Spleen (tissue), 11 donors: ENCODE results near the gene IFIT2. TPM values are rescaled to one million over a fixed set of nuclear protein-coding genes. Genes with fewer than 3 reads are reported as not detected.
"Not testable (repeated sequence)": the region's sequence is repeated elsewhere in the genome, so short reads cannot be mapped to it uniquely, and the experiment has no call there.

Experiments used
- DNase-seq: peaks from one replicate; pipeline ENCODE4 v3.0.0-alpha.2; 2020
- H3K27ac ChIP-seq, 8 donors: fragments of 200-600 bp; sonication (generic) in 7 of 8; 1 replicate in 4 of 8; 2 replicates in 4 of 8; pipeline versions ENCODE4 v1.5.0 to v1.8.0; 2016 to 2021; ENCODE audit warnings: inconsistent platforms in 4 of 8, mild to moderate bottlenecking in 4 of 8, moderate library complexity in 1 of 8
- H3K27me3 ChIP-seq, 7 donors: fragments of 200-600 bp; sonication (generic) in 6 of 7; replicated peaks in 1 of 7; 1 replicate in 4 of 7; 2 replicates in 3 of 7; pipeline versions ENCODE4 v1.5.0 to v1.8.0; 2016 to 2021; ENCODE audit warnings: inconsistent platforms in 3 of 7, mild to moderate bottlenecking in 1 of 7
- H3K36me3 ChIP-seq, 6 donors: fragments of 200-600 bp; sonication (generic) in 5 of 6; 1 replicate in 4 of 6; 2 replicates in 2 of 6; pipeline versions ENCODE4 v1.5.0 to v1.8.0; 2016 to 2021; ENCODE audit warnings: inconsistent platforms in 2 of 6
- H3K4me1 ChIP-seq, 6 donors: fragments of 200-600 bp; sonication (generic) in 5 of 6; 1 replicate in 3 of 6; 2 replicates in 3 of 6; pipeline versions ENCODE4 v1.5.0 to v1.8.0; 2016 to 2021; ENCODE audit warnings: inconsistent platforms in 3 of 6
- H3K4me3 ChIP-seq, 8 donors: fragments of 200-600 bp; sonication (generic) in 7 of 8; 1 replicate in 4 of 8; 2 replicates in 4 of 8; pipeline versions ENCODE4 v1.5.0 to v1.8.0; 2016 to 2021; ENCODE audit warnings: inconsistent platforms in 4 of 8, mild to moderate bottlenecking in 4 of 8, moderate library complexity in 2 of 8
- H3K9me3 ChIP-seq, 8 donors: fragments of 200-600 bp; sonication (generic) in 7 of 8; 1 replicate in 4 of 8; 2 replicates in 4 of 8; pipeline versions ENCODE4 v1.5.0 to v1.8.0; 2016 to 2021; ENCODE audit warnings: inconsistent platforms in 4 of 8
- CTCF ChIP-seq, 11 experiments: fragments of 200-600 bp in 7 of 11; fragments of 450-650 bp in 4 of 11; sonication (generic) in 4 of 11; IDR thresholded peaks in 8 of 11; conservative IDR thresholded peaks in 3 of 11; 1 replicate in 7 of 11; 2 replicates in 4 of 11; pipeline versions ENCODE4 v1.4.0 to v1.8.0; 2016 to 2021; ENCODE audit warnings: antibody characterized with exemption in 11 of 11, inconsistent platforms in 4 of 11, mild to moderate bottlenecking in 1 of 11
- POLR2A ChIP-seq, 3 donors: fragments of 450-650 bp; IDR thresholded peaks; one replicate each; pipeline ENCODE4 v1.5.1; 2017; ENCODE audit warnings: antibody characterized with exemption in 3 of 3, mild to moderate bottlenecking in 1 of 3
- POLR2AphosphoS5 ChIP-seq, 3 donors: sonication (generic); formaldehyde crosslinking; IDR thresholded peaks; one replicate each; pipeline ENCODE4 v1.5.1; 2017; ENCODE audit warnings: antibody characterized with exemption in 3 of 3
- WGBS, 5 donors: extraction: QIAGEN DNeasy Blood & Tissue Kit in 3 of 5; methylation state at CpG; one replicate each; pipeline versions ENCODE4 v1.1.5 to v1.1.7; 2013 to 2018; 5-methylcytosine and 5-hydroxymethylcytosine counted together
- intact Hi-C: fragments of 100-400 bp; cut with DNase I; formaldehyde crosslinking; loops from one replicate; pipeline ENCODE4 v1.15.0; 2023; ENCODE audit warnings: low total_unique reads
- polyA plus RNA-seq, 3 donors: library from polyadenylated mRNA; stranded (reverse); fragments of 200-250 nt; gene quantifications; one replicate each; pipeline ENCODE4 v1.2.1, GENCODE V29; 2013
- total RNA-seq, 7 donors: library from RNA; depleted of rRNA in 3 of 7; stranded (reverse); fragments of >200 nt in 3 of 7; fragmentation: NEBNext Ultra II Directional in 4 of 7; extraction: Animal tissue kit (Norgen Biotek cat#: 25700) in 4 of 7; gene quantifications; one replicate each; pipeline versions ENCODE4 v1.1.0 to v1.2.1, GENCODE V29; 2016 to 2021
- donor health status: healthy with polysubstance abuse.
- donor health status: DM: no; HTN: no; CAD: no; lungs with moderate emphysema.
- donor health status: DM: no; HTN: no; CAD: no.
- donor health status: Bipolar disorder and iron deficiency.
- donor health status: healthy.
- donor health status: DM: no; HTN: no; CAD: no.
- donor health status: DM: yes; HTN: yes; CAD: no.

The IFIT2 gene
- total and polyA plus RNA-seq, 10 donors: 6.1 to 22.2 (median 15.9) TPM

GRCh38 chr10:89309156-89310055 lies 7.6 kb downstream of the IFIT2 start:
- DNase-seq: no peak
- H3K36me3 ChIP-seq: peaks cover 0 to 44% (median 25%) of the 10 kb centered on the region in 6 donors
- WGBS, 5 donors: 88 to 97% (median 94%) methylated on average over 7 of the region's 7 CpGs
- no peak overlapping the region for H3K4me3 ChIP-seq
- TF ChIP-seq CTCF (IDR thresholded peaks at IDR 0.05 in 8 of 11, conservative IDR thresholded peaks at IDR 0.05 in 3 of 11) (no peak), POLR2AphosphoS5 (IDR thresholded peaks at IDR 0.05) (no peak), POLR2A (IDR thresholded peaks at IDR 0.05) (no peak)
- H3K27me3 ChIP-seq: no peaks in the 10 kb centered on the region
- no peaks in the 10 kb centered on the region for H3K9me3 ChIP-seq
- H3K27ac ChIP-seq: no peak overlapping the region
- H3K4me1 ChIP-seq: peaks cover 0 to 12% (median 3%) of the 10 kb centered on the region in 6 donors
- intact Hi-C loops: no loop called here

GRCh38 chr10:89310056-89310893 lies 8.4 kb downstream of the IFIT2 start:
- TF ChIP-seq CTCF (IDR thresholded peaks at IDR 0.05 in 8 of 11, conservative IDR thresholded peaks at IDR 0.05 in 3 of 11): no peak
- no peak for TF ChIP-seq POLR2AphosphoS5 (IDR thresholded peaks at IDR 0.05)
- TF ChIP-seq POLR2A (IDR thresholded peaks at IDR 0.05): no peak
- Histone ChIP-seq H3K27me3 (no peaks in the 10 kb centered on the region), H3K27ac (no peak overlapping the region), H3K36me3 (peaks cover 0 to 44% (median 25%) of the 10 kb centered on the region in 6 donors), H3K9me3 (no peaks in the 10 kb centered on the region), H3K4me1 (peaks cover 0 to 3% (median 0%) of the 10 kb centered on the region in 6 donors), H3K4me3 (no peak overlapping the region)
- no peak for DNase-seq
- intact Hi-C loops: no loop called here
- WGBS, 5 donors: 69 to 93% (median 85%) methylated on average over 2 of the region's 2 CpGs

- peaks cover 0 to 19% (median 6%) of the 10 kb centered on the region in 6 donors for H3K36me3 ChIP-seq
- no peaks in the 10 kb centered on the region for H3K4me1 ChIP-seq
- no peaks in the 10 kb centered on the region for H3K27me3 ChIP-seq
- no peak for DNase-seq
- WGBS, 5 donors: 76 to 94% (median 87%) methylated on average over 1 of the region's 1 CpG
- H3K9me3 ChIP-seq: no peaks in the 10 kb centered on the region
- H3K27ac ChIP-seq: no peak overlapping the region
- H3K4me3 ChIP-seq: no peak overlapping the region
- intact Hi-C loops: no loop called here
- TF ChIP-seq POLR2A (IDR thresholded peaks at IDR 0.05): no peak
- no peak for TF ChIP-seq POLR2AphosphoS5 (IDR thresholded peaks at IDR 0.05)
- no peak for TF ChIP-seq CTCF (IDR thresholded peaks at IDR 0.05 in 8 of 11, conservative IDR thresholded peaks at IDR 0.05 in 3 of 11)
Measured at GRCh38 chr10:89312973-89313372, 11.1 kb downstream of the IFIT2 start.

GRCh38 chr10:89314676-89315075 lies 12.8 kb downstream of the IFIT2 start:
- intact Hi-C loops: no loop called here
- Histone ChIP-seq H3K4me1 (no peaks in the 10 kb centered on the region), H3K27ac (no peak overlapping the region), H3K9me3 (no peaks in the 10 kb centered on the region), H3K4me3 (no peak overlapping the region), H3K27me3 (no peaks in the 10 kb centered on the region), H3K36me3 (peaks cover 0 to 2% (median 0%) of the 10 kb centered on the region in 6 donors)
- DNase-seq: no peak
- TF ChIP-seq CTCF (IDR thresholded peaks at IDR 0.05 in 8 of 11, conservative IDR thresholded peaks at IDR 0.05 in 3 of 11) (no peak), POLR2AphosphoS5 (IDR thresholded peaks at IDR 0.05) (no peak), POLR2A (IDR thresholded peaks at IDR 0.05) (no peak)

- H3K4me1 ChIP-seq, H3K9me3 ChIP-seq, intact Hi-C loops, H3K27me3 ChIP-seq, H3K4me3 ChIP-seq, DNase-seq, H3K27ac ChIP-seq, H3K36me3 ChIP-seq: not testable (repeated sequence)
- 93 to 98% (median 97%) methylated on average over 4 of the region's 4 CpGs for WGBS, 5 donors
Measured at GRCh38 chr10:89318047-89318446, 16.2 kb downstream of the IFIT2 start.

GRCh38 chr10:89325081-89325480 lies 23.2 kb downstream of the IFIT2 start:
- H3K9me3 ChIP-seq, H3K27me3 ChIP-seq, DNase-seq, H3K36me3 ChIP-seq, H3K27ac ChIP-seq, intact Hi-C loops, H3K4me3 ChIP-seq: not testable (repeated sequence)
- peaks cover 0 to 35% (median 23%) of the 10 kb centered on the region in 6 donors for H3K4me1 ChIP-seq
